ENCODE measurements around the gene TMEM41A.
"Not testable (repeated sequence)": the region's sequence is repeated elsewhere in the genome, so short reads cannot be mapped to it uniquely, and the experiment has no call there.

Gene TMEM41A

GRCh38 chr3:185466123-185466522 lies 32.7 kb downstream of the TMEM41A start:
- H3K4me3 ChIP-seq (ENCODE audit: insufficient read depth, low read depth, low read length, poor library complexity, severe bottlenecking); H3K27ac ChIP-seq (ENCODE audit: insufficient read depth, low read length, poor library complexity, severe bottlenecking); DNase-seq; H3K4me1 ChIP-seq (ENCODE audit: control insufficient read depth, insufficient read depth, low read length, poor library complexity, severe bottlenecking); H3K36me3 ChIP-seq (ENCODE audit: control insufficient read depth, insufficient read depth, low read length); H3K9me3 ChIP-seq (ENCODE audit: control insufficient read depth, low read length); H3K27me3 ChIP-seq (replicated peaks; ENCODE audit: control insufficient read depth, insufficient read depth, low read length, poor library complexity, severe bottlenecking): not testable (repeated sequence)

- H3K9me3 ChIP-seq (ENCODE audit: control insufficient read depth, low read length), result no peaks in the 10 kb centered on the region
- H3K27ac ChIP-seq (ENCODE audit: insufficient read depth, low read length, poor library complexity, severe bottlenecking), result no peak overlapping the region
- DNase-seq, result no peak
- no peak overlapping the region for H3K4me3 ChIP-seq (ENCODE audit: insufficient read depth, low read depth, low read length, poor library complexity, severe bottlenecking)
- H3K27me3 ChIP-seq (replicated peaks; ENCODE audit: control insufficient read depth, insufficient read depth, low read length, poor library complexity, severe bottlenecking), result no peaks in the 10 kb centered on the region
- no peaks in the 10 kb centered on the region for H3K4me1 ChIP-seq (ENCODE audit: control insufficient read depth, insufficient read depth, low read length, poor library complexity, severe bottlenecking)
- no peaks in the 10 kb centered on the region for H3K36me3 ChIP-seq (ENCODE audit: control insufficient read depth, insufficient read depth, low read length)
Measured at GRCh38 chr3:185465471-185465870, 33.4 kb downstream of the TMEM41A start.

- Histone ChIP-seq H3K27ac (ENCODE audit: insufficient read depth, low read length, poor library complexity, severe bottlenecking) (no peak overlapping the region), H3K4me3 (ENCODE audit: insufficient read depth, low read depth, low read length, poor library complexity, severe bottlenecking) (no peak overlapping the region), H3K4me1 (ENCODE audit: control insufficient read depth, insufficient read depth, low read length, poor library complexity, severe bottlenecking) (no peaks in the 10 kb centered on the region), H3K36me3 (ENCODE audit: control insufficient read depth, insufficient read depth, low read length) (no peaks in the 10 kb centered on the region), H3K9me3 (ENCODE audit: control insufficient read depth, low read length) (no peaks in the 10 kb centered on the region), H3K27me3 (replicated peaks; ENCODE audit: control insufficient read depth, insufficient read depth, low read length, poor library complexity, severe bottlenecking) (no peaks in the 10 kb centered on the region)
- DNase-seq, result no peak
Measured at GRCh38 chr3:185460719-185461350, 38.0 kb downstream of the TMEM41A start.

- no peaks in the 10 kb centered on the region for H3K27me3 ChIP-seq (replicated peaks; ENCODE audit: control insufficient read depth, insufficient read depth, low read length, poor library complexity, severe bottlenecking)
Measured at GRCh38 chr3:185460309-185460708, 38.5 kb downstream of the TMEM41A start.

GRCh38 chr3:185457376-185457775 lies 41.5 kb downstream of the TMEM41A start:
- no peaks in the 10 kb centered on the region for H3K27me3 ChIP-seq (replicated peaks; ENCODE audit: control insufficient read depth, insufficient read depth, low read length, poor library complexity, severe bottlenecking)
- no peaks in the 10 kb centered on the region for H3K9me3 ChIP-seq (ENCODE audit: control insufficient read depth, low read length)
- H3K4me3 ChIP-seq (ENCODE audit: insufficient read depth, low read depth, low read length, poor library complexity, severe bottlenecking), result no peak overlapping the region
- no peak overlapping the region for H3K27ac ChIP-seq (ENCODE audit: insufficient read depth, low read length, poor library complexity, severe bottlenecking)
- H3K4me1 ChIP-seq (ENCODE audit: control insufficient read depth, insufficient read depth, low read length, poor library complexity, severe bottlenecking), result no peaks in the 10 kb centered on the region
- no peak for DNase-seq
- no peaks in the 10 kb centered on the region for H3K36me3 ChIP-seq (ENCODE audit: control insufficient read depth, insufficient read depth, low read length)

More at GRCh38 chr3:185460309-185460708, 38.5 kb downstream of the TMEM41A start:
- Histone ChIP-seq H3K36me3 (ENCODE audit: control insufficient read depth, insufficient read depth, low read length) (no peaks in the 10 kb centered on the region), H3K4me1 (ENCODE audit: control insufficient read depth, insufficient read depth, low read length, poor library complexity, severe bottlenecking) (no peaks in the 10 kb centered on the region), H3K9me3 (ENCODE audit: control insufficient read depth, low read length) (no peaks in the 10 kb centered on the region), H3K27ac (ENCODE audit: insufficient read depth, low read length, poor library complexity, severe bottlenecking) (no peak overlapping the region), H3K4me3 (ENCODE audit: insufficient read depth, low read depth, low read length, poor library complexity, severe bottlenecking) (no peak overlapping the region)
- no peak for DNase-seq

GRCh38 chr3:185451432-185451831 lies 47.4 kb downstream of the TMEM41A start:
- not testable (repeated sequence) for H3K27ac ChIP-seq (ENCODE audit: insufficient read depth, low read length, poor library complexity, severe bottlenecking)

GRCh38 chr3:185448107-185448506 lies 50.7 kb downstream of the TMEM41A start:
- Histone ChIP-seq H3K4me3 (ENCODE audit: insufficient read depth, low read depth, low read length, poor library complexity, severe bottlenecking) (no peak overlapping the region), H3K27ac (ENCODE audit: insufficient read depth, low read length, poor library complexity, severe bottlenecking) (no peak overlapping the region), H3K9me3 (ENCODE audit: control insufficient read depth, low read length) (no peaks in the 10 kb centered on the region), H3K27me3 (replicated peaks; ENCODE audit: control insufficient read depth, insufficient read depth, low read length, poor library complexity, severe bottlenecking) (no peaks in the 10 kb centered on the region), H3K36me3 (ENCODE audit: control insufficient read depth, insufficient read depth, low read length) (no peaks in the 10 kb centered on the region), H3K4me1 (ENCODE audit: control insufficient read depth, insufficient read depth, low read length, poor library complexity, severe bottlenecking) (no peaks in the 10 kb centered on the region)
- DNase-seq, result no peak

More at GRCh38 chr3:185451432-185451831, 47.4 kb downstream of the TMEM41A start:
- H3K36me3 ChIP-seq (ENCODE audit: control insufficient read depth, insufficient read depth, low read length); H3K9me3 ChIP-seq (ENCODE audit: control insufficient read depth, low read length); DNase-seq; H3K27me3 ChIP-seq (replicated peaks; ENCODE audit: control insufficient read depth, insufficient read depth, low read length, poor library complexity, severe bottlenecking); H3K4me1 ChIP-seq (ENCODE audit: control insufficient read depth, insufficient read depth, low read length, poor library complexity, severe bottlenecking); H3K4me3 ChIP-seq (ENCODE audit: insufficient read depth, low read depth, low read length, poor library complexity, severe bottlenecking): not testable (repeated sequence)

GRCh38 chr3:185444329-185444728 lies 54.5 kb downstream of the TMEM41A start:
- H3K9me3 ChIP-seq (ENCODE audit: control insufficient read depth, low read length), result no peaks in the 10 kb centered on the region
- no peak overlapping the region for H3K27ac ChIP-seq (ENCODE audit: insufficient read depth, low read length, poor library complexity, severe bottlenecking)
- no peaks in the 10 kb centered on the region for H3K4me1 ChIP-seq (ENCODE audit: control insufficient read depth, insufficient read depth, low read length, poor library complexity, severe bottlenecking)
- H3K4me3 ChIP-seq (ENCODE audit: insufficient read depth, low read depth, low read length, poor library complexity, severe bottlenecking), result no peak overlapping the region
- H3K36me3 ChIP-seq (ENCODE audit: control insufficient read depth, insufficient read depth, low read length), result no peaks in the 10 kb centered on the region
- no peaks in the 10 kb centered on the region for H3K27me3 ChIP-seq (replicated peaks; ENCODE audit: control insufficient read depth, insufficient read depth, low read length, poor library complexity, severe bottlenecking)
- no peak for DNase-seq

GRCh38 chr3:185442031-185442430 lies 56.8 kb downstream of the TMEM41A start:
- Histone ChIP-seq H3K4me1 (ENCODE audit: control insufficient read depth, insufficient read depth, low read length, poor library complexity, severe bottlenecking) (no peaks in the 10 kb centered on the region), H3K4me3 (ENCODE audit: insufficient read depth, low read depth, low read length, poor library complexity, severe bottlenecking) (no peak overlapping the region), H3K36me3 (ENCODE audit: control insufficient read depth, insufficient read depth, low read length) (no peaks in the 10 kb centered on the region), H3K27ac (ENCODE audit: insufficient read depth, low read length, poor library complexity, severe bottlenecking) (no peak overlapping the region), H3K9me3 (ENCODE audit: control insufficient read depth, low read length) (no peaks in the 10 kb centered on the region), H3K27me3 (replicated peaks; ENCODE audit: control insufficient read depth, insufficient read depth, low read length, poor library complexity, severe bottlenecking) (no peaks in the 10 kb centered on the region)
- no peak for DNase-seq

- DNase-seq, result no peak
- Histone ChIP-seq H3K4me1 (ENCODE audit: control insufficient read depth, insufficient read depth, low read length, poor library complexity, severe bottlenecking) (no peaks in the 10 kb centered on the region), H3K27ac (ENCODE audit: insufficient read depth, low read length, poor library complexity, severe bottlenecking) (no peak overlapping the region), H3K9me3 (ENCODE audit: control insufficient read depth, low read length) (no peaks in the 10 kb centered on the region), H3K27me3 (replicated peaks; ENCODE audit: control insufficient read depth, insufficient read depth, low read length, poor library complexity, severe bottlenecking) (no peaks in the 10 kb centered on the region), H3K36me3 (ENCODE audit: control insufficient read depth, insufficient read depth, low read length) (no peaks in the 10 kb centered on the region), H3K4me3 (ENCODE audit: insufficient read depth, low read depth, low read length, poor library complexity, severe bottlenecking) (no peak overlapping the region)
Measured at GRCh38 chr3:185439745-185440466, 58.9 kb downstream of the TMEM41A start.

Data from effector memory CD4-positive, alpha-beta T cell (primary cell).